Neural progenitor cell (in vitro differentiated cells): ENCODE measurements around the gene MRPL51.

Experiments
- EZH2 ChIP-seq: fragments of 200-600 bp; sonication (generic); IDR thresholded peaks from 2 replicates; pipeline ENCODE4 v1.6.1; 2017; ENCODE audit warnings: antibody characterized with exemption, mild to moderate bottlenecking, moderate library complexity
- EZH2phosphoT487 ChIP-seq: fragments of 200-600 bp; sonication (generic); IDR thresholded peaks from 2 replicates; pipeline ENCODE4 v1.6.1; 2017; ENCODE audit warnings: antibody characterized with exemption
- TF ChIP-seq, protein P1 (sequence below): fragments of 200-600 bp; sonication (generic); IDR thresholded peaks from 2 replicates; pipeline ENCODE4 v1.5.1; 2017; ENCODE audit warnings: antibody characterized with exemption, mild to moderate bottlenecking

DNA sequence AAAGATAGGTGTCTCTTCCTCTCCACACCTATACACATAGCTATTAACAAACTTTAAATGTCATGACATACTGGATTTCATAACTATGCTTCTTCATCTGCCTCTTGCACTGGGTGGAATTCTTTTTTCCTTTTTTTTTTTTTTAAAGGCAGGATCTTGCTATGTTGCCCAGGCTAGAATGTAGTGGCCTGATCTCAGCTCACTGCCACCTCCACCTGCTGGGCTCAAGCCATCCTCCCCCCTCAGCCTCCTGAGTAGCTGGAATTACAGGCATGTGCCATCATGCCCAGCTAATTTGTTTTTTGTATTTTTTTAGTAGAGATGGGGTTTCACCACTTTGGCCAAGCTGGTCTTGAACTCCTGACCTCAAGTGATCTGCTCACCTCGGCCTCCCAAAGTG is 4.8 kb downstream of the MRPL51 start:
- TF ChIP-seq, protein P1, sequence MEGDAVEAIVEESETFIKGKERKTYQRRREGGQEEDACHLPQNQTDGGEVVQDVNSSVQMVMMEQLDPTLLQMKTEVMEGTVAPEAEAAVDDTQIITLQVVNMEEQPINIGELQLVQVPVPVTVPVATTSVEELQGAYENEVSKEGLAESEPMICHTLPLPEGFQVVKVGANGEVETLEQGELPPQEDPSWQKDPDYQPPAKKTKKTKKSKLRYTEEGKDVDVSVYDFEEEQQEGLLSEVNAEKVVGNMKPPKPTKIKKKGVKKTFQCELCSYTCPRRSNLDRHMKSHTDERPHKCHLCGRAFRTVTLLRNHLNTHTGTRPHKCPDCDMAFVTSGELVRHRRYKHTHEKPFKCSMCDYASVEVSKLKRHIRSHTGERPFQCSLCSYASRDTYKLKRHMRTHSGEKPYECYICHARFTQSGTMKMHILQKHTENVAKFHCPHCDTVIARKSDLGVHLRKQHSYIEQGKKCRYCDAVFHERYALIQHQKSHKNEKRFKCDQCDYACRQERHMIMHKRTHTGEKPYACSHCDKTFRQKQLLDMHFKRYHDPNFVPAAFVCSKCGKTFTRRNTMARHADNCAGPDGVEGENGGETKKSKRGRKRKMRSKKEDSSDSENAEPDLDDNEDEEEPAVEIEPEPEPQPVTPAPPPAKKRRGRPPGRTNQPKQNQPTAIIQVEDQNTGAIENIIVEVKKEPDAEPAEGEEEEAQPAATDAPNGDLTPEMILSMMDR = no peak
- TF ChIP-seq EZH2 = no peak
- no peak for TF ChIP-seq EZH2phosphoT487
